Keratinocyte (primary cell): Measurements from ENCODE around the gene NRARP. TPM values are rescaled to one million over a fixed set of nuclear protein-coding genes. Genes with fewer than 3 reads are reported as not detected.

Experiments
- DNase-seq: peaks from one replicate; pipeline ENCODE4 v3.0.0-alpha.2; 2011; ENCODE audit warnings: low read depth, missing footprints, low spot score
- FAIRE-seq: peaks from 2 replicates; lab custom pipeline; 2011; peaks lifted over from hg19 to GRCh38; lab: Jason Lieb, UNC
- H2AFZ ChIP-seq: 2 replicates; pipeline ENCODE4 v1.6.0; 2012; ENCODE audit warnings: low read length, control low read depth, inconsistent platforms; ENCODE audit not compliant: control insufficient read depth
- H3K27ac ChIP-seq: 2 replicates; pipeline ENCODE4 v1.5.1; 2011; ENCODE audit warnings: low read length; ENCODE audit not compliant: control insufficient read depth, insufficient read depth
- H3K27me3 ChIP-seq: 3 replicates; pipeline ENCODE4 v1.6.0; 2011; ENCODE audit warnings: low read length; ENCODE audit not compliant: control insufficient read depth, insufficient read depth; ENCODE audit errors: extremely low read depth
- H3K36me3 ChIP-seq, 2 experiments: 2 replicates in 1 of 2; 3 replicates in 1 of 2; pipeline ENCODE4 v1.5.1; 2011; ENCODE audit warnings: low read length in 2 of 2, mild to moderate bottlenecking in 1 of 2; ENCODE audit not compliant: control insufficient read depth in 2 of 2, insufficient read depth in 2 of 2; ENCODE audit errors: extremely low read depth in 1 of 2
- H3K4me1 ChIP-seq: 3 replicates; pipeline ENCODE4 v1.5.1; 2011; ENCODE audit warnings: low read length; ENCODE audit not compliant: control insufficient read depth, insufficient read depth; ENCODE audit errors: extremely low read depth
- H3K4me2 ChIP-seq: 3 replicates; pipeline ENCODE4 v1.6.0; 2011; ENCODE audit warnings: low read depth, low read length; ENCODE audit not compliant: control insufficient read depth, insufficient read depth; ENCODE audit errors: extremely low read depth
- H3K4me3 ChIP-seq, 3 experiments: fragments of 200-600 bp in 1 of 3; sonication (generic) in 1 of 3; 2 replicates in 2 of 3; 3 replicates in 1 of 3; pipeline ENCODE4 v1.5.1; 2011 to 2016; ENCODE audit warnings: low read length in 3 of 3, mild to moderate bottlenecking in 3 of 3, control low read depth in 2 of 3, inconsistent platforms in 1 of 3, low read depth in 1 of 3, mixed read lengths in 1 of 3, mixed run types in 1 of 3, moderate library complexity in 1 of 3; ENCODE audit not compliant: control insufficient read depth in 2 of 3, insufficient read depth in 2 of 3; ENCODE audit errors: extremely low read depth in 1 of 3
- H3K79me2 ChIP-seq: 2 replicates; pipeline ENCODE4 v1.6.0; 2012; ENCODE audit warnings: low read length; ENCODE audit not compliant: control insufficient read depth, insufficient read depth
- H3K9ac ChIP-seq: 3 replicates; pipeline ENCODE4 v1.6.0; 2011; ENCODE audit warnings: low read length; ENCODE audit not compliant: control insufficient read depth, insufficient read depth; ENCODE audit errors: extremely low read depth
- H3K9me1 ChIP-seq: 3 replicates; pipeline ENCODE4 v1.6.0; 2011; ENCODE audit warnings: low read length; ENCODE audit not compliant: control insufficient read depth, insufficient read depth; ENCODE audit errors: extremely low read depth
- H3K9me3 ChIP-seq: 2 replicates; pipeline ENCODE4 v1.5.1; 2012; ENCODE audit warnings: low read depth, low read length; ENCODE audit not compliant: control insufficient read depth
- H4K20me1 ChIP-seq: 3 replicates; pipeline ENCODE4 v1.6.0; 2011; ENCODE audit warnings: low read length; ENCODE audit not compliant: control insufficient read depth, insufficient read depth; ENCODE audit errors: extremely low read depth
- CTCF ChIP-seq, 3 experiments: IDR thresholded peaks in 1 of 3; conservative IDR thresholded peaks in 1 of 3; optimal IDR thresholded peaks in 1 of 3; 2 replicates in 2 of 3; 3 replicates in 1 of 3; pipeline versions ENCODE3 to v1.5.1; 2011; ENCODE audit warnings: low read length in 3 of 3, mild to moderate bottlenecking in 3 of 3, moderate library complexity in 2 of 3, control low read depth in 1 of 3, inconsistent platforms in 1 of 3; ENCODE audit not compliant: insufficient read depth in 2 of 3; ENCODE audit errors: extremely low read depth in 1 of 3
- EZH2 ChIP-seq: IDR thresholded peaks from one replicate; pipeline ENCODE4 v1.6.1; 2012; ENCODE audit warnings: inconsistent platforms, mild to moderate bottlenecking, low read length, moderate library complexity
- dilution Hi-C: fragments of 300-500 bp; cut with MboI; formaldehyde crosslinking; loops from one replicate; pipeline ENCODE4 v1.7.0; 2020; ENCODE audit warnings: low sequenced_read_pairs; ENCODE audit not compliant: extremely low pct_ligation_motif_present
- polyA plus RNA-seq, 5 experiments: library from polyadenylated mRNA; depleted of rRNA in 3 of 5; stranded (reverse) in 3 of 5; stranded (forward) in 1 of 5; unstranded in 1 of 5; fragments of >200 nt; gene quantifications; 1 replicate in 1 of 5; 2 replicates in 3 of 5; 3 replicates in 1 of 5; pipeline versions ENCODE4 v1.2.1 to v1.2.3, GENCODE V29; 2011 to 2012; ENCODE audit warnings: missing spikeins in 2 of 5, low read depth in 1 of 5, low replicate concordance in 1 of 5

Gene NRARP
- polyA plus RNA-seq, 1 donor (not counting 4 experiments of a cell fraction or from before 2014, with no cell fraction given): 2.4 TPM

GRCh38 chr9:137252555-137253506 lies 49.2 kb downstream of the NRARP start:
- no peaks in the 10 kb centered on the region for H3K9me3 ChIP-seq
- H3K36me3 ChIP-seq: peaks cover 1 to 9% of the 10 kb centered on the region in 2 experiments
- H3K4me2 ChIP-seq: no peak overlapping the region
- FAIRE-seq (no peak), DNase-seq (no peak)
- no peaks in the 10 kb centered on the region for H3K9me1 ChIP-seq
- no peak overlapping the region for H3K4me3 ChIP-seq
- peaks cover 15% of the 10 kb centered on the region for H3K4me1 ChIP-seq
- no peak overlapping the region for H2AFZ ChIP-seq
- no peaks in the 10 kb centered on the region for H3K27me3 ChIP-seq
- dilution Hi-C loops: no loop called here
- H3K9ac ChIP-seq: no peak overlapping the region
- H3K79me2 ChIP-seq: peaks cover 19% of the 10 kb centered on the region
- TF ChIP-seq CTCF (optimal IDR thresholded peaks at IDR 0.05 in 1 of 3, IDR thresholded peaks at IDR 0.05 in 1 of 3, conservative IDR thresholded peaks at IDR 0.05 in 1 of 3; ENCODE audit: extremely low read depth in 1 of 3, insufficient read depth in 2 of 3, low read length in 3 of 3): no peak
- TF ChIP-seq EZH2: no peak
- H4K20me1 ChIP-seq: no peaks in the 10 kb centered on the region
- no peak overlapping the region for H3K27ac ChIP-seq

- H3K27me3 ChIP-seq: no peaks in the 10 kb centered on the region
- FAIRE-seq: no peak
- H3K4me2 ChIP-seq: no peak overlapping the region
- no peaks in the 10 kb centered on the region for H3K9me1 ChIP-seq
- no peak for DNase-seq
- dilution Hi-C loops: no loop called here
- no peak overlapping the region for H3K27ac ChIP-seq
- H3K9me3 ChIP-seq: no peaks in the 10 kb centered on the region
- H3K9ac ChIP-seq: no peak overlapping the region
- peaks cover 13% of the 10 kb centered on the region for H3K4me1 ChIP-seq
- H3K4me3 ChIP-seq: no peak overlapping the region
- H2AFZ ChIP-seq: no peak overlapping the region
- peaks cover 14% of the 10 kb centered on the region for H3K79me2 ChIP-seq
- H3K36me3 ChIP-seq: peaks cover 0 to 5% of the 10 kb centered on the region in 2 experiments
- TF ChIP-seq CTCF (optimal IDR thresholded peaks at IDR 0.05 in 1 of 3, IDR thresholded peaks at IDR 0.05 in 1 of 3, conservative IDR thresholded peaks at IDR 0.05 in 1 of 3; ENCODE audit: extremely low read depth in 1 of 3, insufficient read depth in 2 of 3, low read length in 3 of 3) (no peak), EZH2 (no peak)
- no peaks in the 10 kb centered on the region for H4K20me1 ChIP-seq
Measured at GRCh38 chr9:137251490-137252268, 50.4 kb downstream of the NRARP start.
